Peyer's patch (tissue), 4 donors: ENCODE results near the gene CCR4.

ENCODE experiments used
- CTCF ChIP-seq, 6 experiments: fragments of 450-650 bp in 4 of 6; fragments of 200-600 bp in 2 of 6; sonication (generic) in 1 of 6; IDR thresholded peaks; one replicate each; pipeline ENCODE4 v1.5.1; 2017 to 2019; ENCODE audit warnings: antibody characterized with exemption in 6 of 6, mild to moderate bottlenecking in 3 of 6, moderate library complexity in 1 of 6
- POLR2A ChIP-seq, 2 donors: fragments of 450-650 bp; IDR thresholded peaks; one replicate each; pipeline ENCODE4 v1.5.1; 2017; ENCODE audit warnings: antibody characterized with exemption in 2 of 2, mild to moderate bottlenecking in 2 of 2, moderate library complexity in 2 of 2

GRCh38 chr3:33001889-33002288 is 50.4 kb downstream of the CCR4 start:
- TF ChIP-seq CTCF (IDR thresholded peaks at IDR 0.05) (no peak), POLR2A (IDR thresholded peaks at IDR 0.05) (no peak)
